SK-N-SH treated with all-trans-retinoic acid at 6 μM for 48 hours (cell line): ENCODE results near the gene SLC39A1.
"Not testable (repeated sequence)": the region's sequence is repeated elsewhere in the genome, so short reads cannot be mapped to it uniquely, and the experiment has no call there.

Experiments
- BACH2 ChIP-seq: fragments of 250-450 bp; sonication (Bioruptor Pico); IDR thresholded peaks from 2 replicates; pipeline ENCODE4 v1.9.0; 2021; ENCODE audit warnings: mild to moderate bottlenecking, borderline replicate concordance
- ESRRG ChIP-seq: fragments of 250-450 bp; sonication (Bioruptor Pico); IDR thresholded peaks from 2 replicates; pipeline ENCODE4 v1.6.1; 2021; ENCODE audit warnings: mild to moderate bottlenecking
- GLIS3 ChIP-seq: fragments of 250-450 bp; sonication (Bioruptor Pico); IDR thresholded peaks from 2 replicates; pipeline ENCODE4 v1.5.0; 2020; ENCODE audit warnings: mild to moderate bottlenecking, moderate library complexity
- ISL1 ChIP-seq: fragments of 250-450 bp; sonication (Bioruptor Pico); IDR thresholded peaks from 2 replicates; pipeline ENCODE4 v2.1.2; 2022; ENCODE audit warnings: mild to moderate bottlenecking, moderate library complexity
- OSR1 ChIP-seq: fragments of 250-450 bp; sonication (Bioruptor Pico); IDR thresholded peaks from 2 replicates; pipeline ENCODE4 v1.8.0; 2022; ENCODE audit warnings: moderate library complexity, mild to moderate bottlenecking, inconsistent platforms
- PATZ1 ChIP-seq: fragments of 250-450 bp; sonication (Bioruptor Pico); IDR thresholded peaks from 2 replicates; pipeline ENCODE4 v1.8.0; 2020; ENCODE audit warnings: mild to moderate bottlenecking, moderate library complexity, borderline replicate concordance
- PPARA ChIP-seq: fragments of 250-450 bp; sonication (Bioruptor Pico); IDR thresholded peaks from 2 replicates; pipeline ENCODE4 v1.5.0; 2020; ENCODE audit warnings: mild to moderate bottlenecking, borderline replicate concordance
- RARB ChIP-seq: fragments of 250-450 bp; sonication (Bioruptor Pico); IDR thresholded peaks from 2 replicates; pipeline ENCODE4 v1.8.0; 2021; ENCODE audit warnings: mild to moderate bottlenecking, moderate library complexity
- TOX ChIP-seq: fragments of 250-450 bp; sonication (Bioruptor Pico); IDR thresholded peaks from 2 replicates; pipeline ENCODE4 v1.8.0; 2021; ENCODE audit warnings: mild to moderate bottlenecking, moderate library complexity, borderline replicate concordance
- ZFP3 ChIP-seq: fragments of 250-450 bp; sonication (Bioruptor Pico); IDR thresholded peaks from 2 replicates; pipeline ENCODE4 v1.5.0; 2020; ENCODE audit warnings: mild to moderate bottlenecking, moderate library complexity
- ZFP30 ChIP-seq: fragments of 450-650 bp; formaldehyde crosslinking; IDR thresholded peaks from 2 replicates; pipeline ENCODE4 v1.5.0; 2022; ENCODE audit warnings: mild to moderate bottlenecking, moderate library complexity
- ZNF565 ChIP-seq: fragments of 450-650 bp; formaldehyde crosslinking; conservative IDR thresholded peaks from 2 replicates; pipeline ENCODE4 v1.5.0; 2020; ENCODE audit warnings: low read depth, mild to moderate bottlenecking, moderate library complexity
- TF ChIP-seq, protein P1 (sequence below): fragments of 250-450 bp; sonication (Bioruptor Pico); IDR thresholded peaks from 2 replicates; pipeline ENCODE4 v1.5.1; 2021; ENCODE audit warnings: mild to moderate bottlenecking, moderate library complexity
- TF ChIP-seq, protein P2 (sequence below): fragments of 250-450 bp; sonication (Bioruptor Pico); IDR thresholded peaks from 2 replicates; pipeline ENCODE4 v1.5.1; 2020; ENCODE audit warnings: low read depth, mild to moderate bottlenecking, moderate library complexity

- not testable (repeated sequence) for TF ChIP-seq TOX; RARB (CRISPR knock-in tag); ZFP3 (CRISPR knock-in tag); OSR1 (CRISPR knock-in tag); ZNF565; PPARA (CRISPR knock-in tag); ESRRG; PATZ1 (CRISPR knock-in tag); ZFP30 (CRISPR knock-in tag); ISL1 (CRISPR knock-in tag); GLIS3; BACH2 (CRISPR knock-in tag)
- TF ChIP-seq, protein P1, sequence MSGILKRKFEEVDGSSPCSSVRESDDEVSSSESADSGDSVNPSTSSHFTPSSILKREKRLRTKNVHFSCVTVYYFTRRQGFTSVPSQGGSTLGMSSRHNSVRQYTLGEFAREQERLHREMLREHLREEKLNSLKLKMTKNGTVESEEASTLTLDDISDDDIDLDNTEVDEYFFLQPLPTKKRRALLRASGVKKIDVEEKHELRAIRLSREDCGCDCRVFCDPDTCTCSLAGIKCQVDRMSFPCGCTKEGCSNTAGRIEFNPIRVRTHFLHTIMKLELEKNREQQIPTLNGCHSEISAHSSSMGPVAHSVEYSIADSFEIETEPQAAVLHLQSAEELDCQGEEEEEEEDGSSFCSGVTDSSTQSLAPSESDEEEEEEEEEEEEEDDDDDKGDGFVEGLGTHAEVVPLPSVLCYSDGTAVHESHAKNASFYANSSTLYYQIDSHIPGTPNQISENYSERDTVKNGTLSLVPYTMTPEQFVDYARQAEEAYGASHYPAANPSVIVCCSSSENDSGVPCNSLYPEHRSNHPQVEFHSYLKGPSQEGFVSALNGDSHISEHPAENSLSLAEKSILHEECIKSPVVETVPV (CRISPR knock-in tag) = not testable (repeated sequence)
- TF ChIP-seq, protein P2, sequence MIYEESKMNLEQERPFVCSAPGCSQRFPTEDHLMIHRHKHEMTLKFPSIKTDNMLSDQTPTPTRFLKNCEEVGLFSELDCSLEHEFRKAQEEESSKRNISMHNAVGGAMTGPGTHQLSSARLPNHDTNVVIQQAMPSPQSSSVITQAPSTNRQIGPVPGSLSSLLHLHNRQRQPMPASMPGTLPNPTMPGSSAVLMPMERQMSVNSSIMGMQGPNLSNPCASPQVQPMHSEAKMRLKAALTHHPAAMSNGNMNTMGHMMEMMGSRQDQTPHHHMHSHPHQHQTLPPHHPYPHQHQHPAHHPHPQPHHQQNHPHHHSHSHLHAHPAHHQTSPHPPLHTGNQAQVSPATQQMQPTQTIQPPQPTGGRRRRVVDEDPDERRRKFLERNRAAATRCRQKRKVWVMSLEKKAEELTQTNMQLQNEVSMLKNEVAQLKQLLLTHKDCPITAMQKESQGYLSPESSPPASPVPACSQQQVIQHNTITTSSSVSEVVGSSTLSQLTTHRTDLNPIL (CRISPR knock-in tag) = not testable (repeated sequence)
Observed at GRCh38 chr1:153979091-153979490, 15.8 kb upstream of the SLC39A1 start.
